Stimulated activated CD4-positive, alpha-beta T cell treated with anti-CD3 and anti-CD28 coated beads, Interleukin-15, amount 100 ng/mL, for 24 hours (primary cell): ENCODE data around the gene APLF.
"Not testable (repeated sequence)": the region's sequence is repeated elsewhere in the genome, so short reads cannot be mapped to it uniquely, and the experiment has no call there.

Experiments used
- DNase-seq: peaks from one replicate; pipeline ENCODE4 v3.0.0-alpha.2; 2020

APLF gene

DNA sequence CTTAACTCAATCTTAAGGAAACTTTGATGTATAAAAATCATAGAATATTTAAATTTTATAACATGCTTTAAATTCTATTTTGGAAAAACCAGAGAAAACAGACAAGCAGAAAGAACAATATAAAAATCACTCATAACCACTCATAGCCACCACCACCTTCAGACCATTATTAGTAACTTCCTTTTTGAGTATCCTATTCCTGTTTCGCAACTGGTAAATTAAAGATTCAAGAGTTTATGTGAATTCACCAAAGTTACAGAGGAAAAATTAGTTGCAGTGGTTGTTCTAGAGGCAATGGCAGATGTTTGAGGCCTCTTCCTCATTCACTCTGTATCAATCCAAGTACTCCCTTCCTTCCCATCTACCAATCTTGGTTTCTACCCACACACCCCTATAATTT lies 126.7 kb downstream of the APLF start:
- no peak for DNase-seq

DNA sequence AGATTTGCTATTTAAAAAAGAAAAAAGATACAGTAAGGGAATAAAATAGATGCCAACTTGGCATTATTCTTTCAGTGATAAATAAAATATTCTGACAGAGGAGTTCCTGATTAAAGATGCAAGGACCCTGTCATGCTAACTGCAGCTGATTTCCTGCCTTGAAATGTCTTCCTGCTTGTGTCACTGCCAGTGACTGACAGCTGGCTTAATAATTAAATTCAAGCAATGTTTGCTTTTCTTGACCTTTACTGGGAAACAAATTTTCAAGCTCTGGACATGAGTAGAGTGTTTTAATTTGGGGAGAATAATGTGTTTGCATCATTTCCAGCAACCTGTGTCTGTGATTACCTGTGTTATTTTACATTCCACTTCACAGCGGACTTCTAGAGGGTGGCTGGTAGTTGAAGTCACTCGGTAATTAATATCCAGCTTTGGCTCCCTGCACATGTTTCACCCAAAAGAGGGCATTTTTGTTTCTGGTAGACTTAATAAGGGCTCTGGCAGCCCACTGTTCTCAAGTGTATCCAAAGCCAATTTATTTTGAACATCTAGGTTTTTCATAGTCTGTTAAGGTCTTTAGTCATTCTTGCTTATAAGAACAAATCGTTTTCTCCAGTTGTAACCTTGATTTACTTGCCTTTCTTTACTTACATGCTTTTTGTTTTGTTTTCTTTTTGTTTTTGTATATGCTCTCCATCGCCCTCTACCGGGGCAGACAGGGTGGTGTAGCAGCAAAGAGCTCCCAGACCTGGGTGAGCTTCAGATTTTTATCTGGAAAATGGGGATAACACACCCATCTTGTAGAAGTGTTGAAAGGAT lies 127.5 kb downstream of the APLF start:
- peak; percentile 60 for DNase-seq

DNA sequence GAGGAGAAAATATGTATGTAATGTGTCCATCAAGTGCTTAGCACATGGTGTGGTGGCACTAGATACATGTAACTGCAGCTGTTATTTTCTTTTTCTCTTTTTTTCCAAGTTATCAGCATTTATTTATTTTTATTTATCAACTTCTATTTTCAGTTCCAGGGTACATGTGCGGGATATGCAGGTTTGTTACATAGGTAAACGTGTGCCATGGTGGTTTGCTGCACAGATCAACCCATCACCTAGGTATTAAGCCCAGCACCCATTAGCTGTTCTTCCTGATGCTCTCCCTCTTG lies 128.1 kb downstream of the APLF start:
- DNase-seq, result not testable (repeated sequence)

DNA sequence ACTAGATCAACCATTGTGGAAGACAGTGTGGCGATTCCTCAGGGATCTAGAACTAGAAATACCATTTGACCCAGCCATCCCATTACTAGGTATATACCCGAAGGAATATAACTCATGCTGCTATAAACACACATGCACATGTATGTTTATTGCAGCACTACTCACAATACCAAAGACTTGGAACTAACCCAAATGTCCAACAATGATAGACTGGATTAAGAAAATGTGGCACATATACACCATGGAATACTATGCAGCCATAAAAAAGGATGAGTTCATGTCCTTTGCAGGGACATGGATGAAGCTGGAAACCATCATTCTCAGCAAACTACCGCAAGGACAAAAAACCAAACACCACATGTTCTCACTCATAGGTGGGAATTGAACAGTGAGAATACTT lies 133.1 kb downstream of the APLF start:
- DNase-seq, result not testable (repeated sequence)

DNA sequence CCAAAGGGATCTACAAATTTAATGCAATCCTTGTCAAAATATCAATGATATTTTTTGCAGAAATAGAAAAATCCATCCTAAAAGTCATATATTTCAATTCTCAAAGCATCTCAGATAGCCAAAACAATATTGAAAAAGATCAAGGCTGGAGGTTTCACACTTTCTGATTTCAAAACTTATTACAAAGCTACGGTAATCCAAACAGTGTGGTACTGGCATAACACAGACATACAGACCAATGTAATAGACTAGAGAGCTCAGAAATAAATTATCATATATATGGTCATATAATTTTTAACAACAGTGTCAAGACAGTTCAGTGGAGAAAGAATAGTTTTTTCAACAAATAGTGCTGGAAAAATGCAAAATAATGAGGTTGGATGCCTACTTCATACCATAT lies 135.7 kb downstream of the APLF start:
- no peak for DNase-seq

DNA sequence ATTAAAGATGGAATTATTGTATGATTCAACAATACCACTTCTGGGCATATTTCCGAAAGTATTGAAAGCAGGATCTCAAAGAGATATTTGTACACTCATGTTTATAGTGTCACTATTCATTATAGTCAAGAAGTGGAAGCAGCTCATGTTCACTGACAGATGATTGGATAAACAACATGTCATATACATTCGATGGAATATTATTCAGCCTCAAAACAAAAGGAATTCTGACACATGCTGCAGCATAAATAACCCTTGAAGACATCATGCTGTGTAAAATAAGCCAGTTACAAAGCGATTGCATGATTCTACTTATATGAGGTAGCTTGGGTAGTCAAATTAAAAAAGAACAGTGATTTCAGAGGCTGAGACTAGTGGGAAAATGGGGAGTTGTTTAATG lies 136.7 kb downstream of the APLF start:
- no peak for DNase-seq

DNA sequence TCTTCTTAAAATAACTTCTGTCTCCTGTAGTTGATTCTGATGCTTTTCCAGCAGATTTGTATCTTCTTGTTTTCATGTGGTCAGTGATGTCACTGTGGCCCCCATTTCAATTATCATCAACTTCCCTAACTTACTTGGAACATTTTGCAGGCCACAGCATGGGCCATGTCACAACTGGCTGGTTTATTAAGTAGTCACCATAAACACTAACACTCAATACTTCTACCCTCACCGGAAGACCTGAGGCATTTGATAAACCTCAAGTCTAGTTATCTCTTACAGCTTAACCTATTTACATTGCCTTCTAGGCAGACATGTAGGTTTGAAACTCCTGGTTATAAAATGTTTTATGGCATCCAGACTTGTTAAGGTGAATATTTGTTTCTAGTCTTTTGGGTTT lies 138.6 kb downstream of the APLF start:
- DNase-seq, result no peak

DNA sequence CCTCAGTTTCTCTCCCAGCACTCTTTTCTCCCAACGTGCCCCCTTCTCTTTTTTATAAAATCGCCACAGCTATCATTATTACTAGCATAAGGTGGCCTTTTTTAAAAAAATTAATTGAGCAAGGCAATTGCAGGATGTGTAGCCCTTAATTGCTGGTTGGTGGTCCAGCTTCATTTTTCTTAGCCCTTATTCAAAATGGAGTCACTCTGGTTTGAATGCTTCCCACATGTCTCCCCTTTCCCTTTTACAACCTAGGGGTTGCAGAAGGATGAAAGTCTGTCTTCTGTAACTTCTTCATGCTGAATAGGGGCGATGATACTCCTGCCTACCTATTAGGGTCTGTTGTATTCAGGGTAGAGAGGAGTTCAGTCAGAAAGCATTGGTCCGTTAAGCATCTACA lies 139.4 kb downstream of the APLF start:
- no peak for DNase-seq

DNA sequence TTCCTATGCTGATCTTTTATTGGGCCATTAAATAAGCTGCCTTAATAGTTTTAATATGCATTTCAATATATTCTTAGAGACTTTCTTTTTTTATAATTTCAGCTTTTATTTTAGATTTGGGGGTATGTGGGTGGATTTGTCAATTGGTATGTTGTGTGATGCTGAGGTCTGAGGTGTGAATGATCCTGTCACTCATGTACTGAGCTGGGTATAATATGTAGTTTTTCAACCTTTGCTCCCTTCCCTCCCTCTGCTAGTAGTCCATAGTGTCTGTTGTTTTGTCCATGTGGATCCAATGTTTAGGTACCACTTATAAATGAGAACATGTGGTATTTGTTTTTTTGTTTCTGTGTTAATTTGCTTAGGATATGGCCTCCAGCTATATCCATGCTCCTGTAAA lies 140.5 kb downstream of the APLF start:
- no peak for DNase-seq

DNA sequence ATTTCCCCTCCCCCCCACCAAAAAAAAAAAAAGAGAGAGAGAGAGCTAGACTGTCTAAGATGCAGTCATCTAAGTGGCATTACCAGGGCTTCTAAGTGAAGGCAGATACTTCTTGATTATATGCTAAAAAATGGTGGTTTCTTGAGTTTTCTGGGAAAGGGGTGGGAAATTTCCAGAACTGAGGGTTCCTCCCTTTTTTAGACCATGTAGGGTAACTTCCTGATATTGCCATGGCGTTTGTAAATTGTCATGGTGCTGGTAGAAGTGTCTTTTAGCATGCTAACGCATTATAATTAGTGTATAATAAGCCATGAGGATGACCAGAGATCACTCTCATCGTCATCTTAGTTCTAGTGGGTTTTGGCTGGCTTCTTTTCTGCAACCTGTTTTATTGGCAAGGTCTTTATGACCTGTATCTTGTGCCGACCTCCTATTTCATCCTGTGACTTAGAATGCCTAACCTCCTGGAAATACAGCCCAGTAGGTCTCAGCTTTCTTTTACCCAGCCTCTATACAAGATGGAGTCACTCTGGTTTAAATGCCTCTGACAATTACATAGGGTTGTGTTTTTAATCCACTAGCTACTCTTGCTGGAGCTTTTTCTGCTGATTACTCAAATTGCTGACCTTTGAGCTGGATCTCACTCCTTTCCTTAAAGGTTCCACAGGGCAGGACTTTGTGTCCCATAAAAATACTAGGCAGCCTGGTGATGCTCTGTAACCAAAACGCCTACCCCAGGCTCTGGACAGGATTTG lies 145.6 kb downstream of the APLF start:
- no peak for DNase-seq

DNA sequence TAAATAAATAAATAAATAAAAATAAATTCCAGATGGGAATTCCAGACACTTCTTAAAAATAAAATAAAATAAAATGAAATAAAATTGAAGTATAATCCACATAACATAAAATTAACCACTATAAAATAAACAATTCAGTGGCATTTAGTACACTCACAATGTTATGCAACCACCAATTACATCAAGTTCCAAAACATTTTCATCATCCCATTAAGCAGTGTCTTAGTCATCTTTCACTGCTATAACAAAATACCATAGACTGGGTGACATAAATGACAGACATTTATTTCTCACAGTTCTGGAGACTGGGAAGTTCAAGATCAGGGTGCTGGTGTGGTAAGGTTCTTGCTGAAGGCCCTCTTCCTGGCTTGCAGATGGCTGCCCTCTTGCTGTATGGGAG lies 153.4 kb downstream of the APLF start:
- no peak for DNase-seq

DNA sequence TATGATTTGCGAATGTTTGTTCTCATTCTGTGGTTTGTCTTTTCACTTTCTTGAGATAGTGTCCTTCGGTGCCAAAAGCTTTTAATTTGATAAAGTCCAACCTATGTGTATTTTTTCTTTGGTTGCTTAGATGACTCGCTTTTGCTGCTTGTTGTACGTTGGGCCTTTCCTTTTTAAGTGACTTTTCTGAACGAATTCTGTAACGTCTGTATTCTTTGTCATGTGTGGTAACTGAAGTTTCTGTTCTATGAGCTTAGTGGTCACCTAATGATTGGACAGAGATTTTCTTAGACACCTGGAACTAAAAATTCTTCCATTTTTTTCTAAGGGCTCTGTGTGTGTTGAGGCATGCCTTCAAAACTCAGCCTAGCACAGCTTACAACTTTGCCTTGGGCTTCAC lies 156.4 kb downstream of the APLF start:
- DNase-seq, result no peak

DNA sequence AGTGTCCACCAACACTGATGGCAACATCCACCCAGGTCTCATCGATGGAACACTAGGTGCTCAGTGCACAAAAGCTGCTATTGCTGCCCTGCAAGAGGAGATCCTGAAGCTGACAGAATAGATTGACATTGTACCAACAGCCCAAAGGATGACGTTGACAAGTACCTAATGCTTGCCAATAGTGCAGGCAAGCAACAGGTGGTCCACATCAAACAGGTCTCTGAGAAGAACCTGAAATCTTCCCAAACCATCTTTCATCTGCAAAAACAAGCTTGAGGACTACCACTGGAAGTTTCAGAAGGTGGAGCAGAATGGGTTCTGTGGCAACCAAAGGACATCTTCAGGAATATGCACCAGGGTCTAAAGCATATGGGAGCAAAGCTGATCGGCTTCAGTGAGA lies 160.2 kb downstream of the APLF start:
- no peak for DNase-seq
